Transverse colon (tissue), 4 donors: ENCODE results near the gene CORIN.

Source experiments
- EP300 ChIP-seq: sonication (generic); formaldehyde crosslinking; IDR thresholded peaks from one replicate; pipeline ENCODE4 v1.6.1; 2017; ENCODE audit warnings: antibody characterized with exemption, low read depth
- POLR2A ChIP-seq: fragments of 450-650 bp; IDR thresholded peaks from one replicate; pipeline ENCODE4 v1.6.1; 2016; ENCODE audit warnings: antibody characterized with exemption, mild to moderate bottlenecking, moderate library complexity
- POLR2AphosphoS5 ChIP-seq, 3 donors: sonication (generic); formaldehyde crosslinking; IDR thresholded peaks; one replicate each; pipeline ENCODE4 v1.6.1; 2016; ENCODE audit warnings: antibody characterized with exemption in 3 of 3
- TF ChIP-seq, protein P1 (sequence below), 5 experiments: fragments of 200-600 bp in 3 of 5; fragments of 450-650 bp in 2 of 5; sonication (generic) in 3 of 5; IDR thresholded peaks; 1 replicate in 2 of 5; 2 replicates in 3 of 5; pipeline ENCODE4 v1.5.1; 2016 to 2017; ENCODE audit warnings: antibody characterized with exemption in 5 of 5, inconsistent platforms in 3 of 5, mild to moderate bottlenecking in 2 of 5, moderate library complexity in 1 of 5

DNA sequence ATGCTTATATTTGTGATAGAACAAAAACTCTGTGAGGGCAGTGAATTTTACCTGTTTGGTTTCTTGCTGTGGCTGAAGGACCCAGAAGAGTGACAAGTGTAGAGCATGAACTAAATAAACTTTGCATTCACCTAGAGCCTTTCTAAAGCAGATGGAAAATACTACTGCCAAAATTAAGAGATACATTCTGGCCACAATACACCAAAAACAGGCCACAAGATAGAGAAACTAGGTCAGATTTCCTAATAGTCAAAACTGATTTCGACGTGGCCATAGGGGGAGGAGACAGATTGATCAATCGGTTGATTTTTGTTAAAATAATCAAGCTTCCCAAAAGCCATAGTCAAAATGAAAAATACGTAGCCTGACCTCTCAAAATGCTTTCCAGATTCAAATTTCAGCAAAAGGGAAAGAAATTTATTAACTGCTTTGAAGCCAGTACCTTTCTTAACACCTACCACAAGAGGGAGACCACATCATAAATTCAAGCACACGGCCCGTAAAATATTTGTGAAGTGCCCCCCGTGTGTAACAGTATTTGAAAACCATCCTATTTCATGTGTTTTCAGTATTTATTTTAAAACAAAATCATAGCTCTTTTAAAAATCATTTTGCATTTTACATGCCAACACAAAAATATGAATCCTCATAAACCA is 132.4 kb downstream of the CORIN start:
- TF ChIP-seq, protein P1, sequence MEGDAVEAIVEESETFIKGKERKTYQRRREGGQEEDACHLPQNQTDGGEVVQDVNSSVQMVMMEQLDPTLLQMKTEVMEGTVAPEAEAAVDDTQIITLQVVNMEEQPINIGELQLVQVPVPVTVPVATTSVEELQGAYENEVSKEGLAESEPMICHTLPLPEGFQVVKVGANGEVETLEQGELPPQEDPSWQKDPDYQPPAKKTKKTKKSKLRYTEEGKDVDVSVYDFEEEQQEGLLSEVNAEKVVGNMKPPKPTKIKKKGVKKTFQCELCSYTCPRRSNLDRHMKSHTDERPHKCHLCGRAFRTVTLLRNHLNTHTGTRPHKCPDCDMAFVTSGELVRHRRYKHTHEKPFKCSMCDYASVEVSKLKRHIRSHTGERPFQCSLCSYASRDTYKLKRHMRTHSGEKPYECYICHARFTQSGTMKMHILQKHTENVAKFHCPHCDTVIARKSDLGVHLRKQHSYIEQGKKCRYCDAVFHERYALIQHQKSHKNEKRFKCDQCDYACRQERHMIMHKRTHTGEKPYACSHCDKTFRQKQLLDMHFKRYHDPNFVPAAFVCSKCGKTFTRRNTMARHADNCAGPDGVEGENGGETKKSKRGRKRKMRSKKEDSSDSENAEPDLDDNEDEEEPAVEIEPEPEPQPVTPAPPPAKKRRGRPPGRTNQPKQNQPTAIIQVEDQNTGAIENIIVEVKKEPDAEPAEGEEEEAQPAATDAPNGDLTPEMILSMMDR (IDR thresholded peaks at IDR 0.05): no peak
- TF ChIP-seq POLR2A: no peak
- no peak for TF ChIP-seq POLR2AphosphoS5 (IDR thresholded peaks at IDR 0.05)
- TF ChIP-seq EP300: no peak
